Measurements from ENCODE around the gene COTL1.

The COTL1 gene

DNA sequence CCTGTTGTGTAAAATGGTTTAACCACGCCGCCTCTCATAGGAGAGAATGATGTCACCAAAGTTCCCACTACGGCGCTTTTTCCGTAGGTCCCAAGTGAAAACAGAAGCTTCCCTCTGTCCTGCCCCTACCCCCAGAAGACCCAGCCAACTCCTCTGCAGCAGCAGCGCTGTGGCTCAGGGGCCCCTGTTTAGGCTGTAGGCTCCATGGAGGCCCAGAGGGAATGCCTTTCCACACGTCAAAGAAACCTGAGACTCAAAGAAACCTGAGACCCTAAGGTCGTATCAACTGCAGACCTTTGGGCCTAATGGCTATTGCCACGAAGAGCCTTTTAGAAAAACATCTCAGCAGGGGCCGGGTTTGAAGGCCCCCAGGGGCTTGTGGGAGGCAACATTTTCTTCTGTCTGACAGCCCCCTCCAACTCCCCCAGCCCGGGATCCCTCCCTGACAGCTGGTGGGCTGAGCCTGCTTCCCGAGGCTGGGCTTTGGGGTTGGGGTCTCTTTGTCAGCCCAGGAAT, 70.3 kb downstream of the COTL1 start:
- DNase-seq: no peak

DNA sequence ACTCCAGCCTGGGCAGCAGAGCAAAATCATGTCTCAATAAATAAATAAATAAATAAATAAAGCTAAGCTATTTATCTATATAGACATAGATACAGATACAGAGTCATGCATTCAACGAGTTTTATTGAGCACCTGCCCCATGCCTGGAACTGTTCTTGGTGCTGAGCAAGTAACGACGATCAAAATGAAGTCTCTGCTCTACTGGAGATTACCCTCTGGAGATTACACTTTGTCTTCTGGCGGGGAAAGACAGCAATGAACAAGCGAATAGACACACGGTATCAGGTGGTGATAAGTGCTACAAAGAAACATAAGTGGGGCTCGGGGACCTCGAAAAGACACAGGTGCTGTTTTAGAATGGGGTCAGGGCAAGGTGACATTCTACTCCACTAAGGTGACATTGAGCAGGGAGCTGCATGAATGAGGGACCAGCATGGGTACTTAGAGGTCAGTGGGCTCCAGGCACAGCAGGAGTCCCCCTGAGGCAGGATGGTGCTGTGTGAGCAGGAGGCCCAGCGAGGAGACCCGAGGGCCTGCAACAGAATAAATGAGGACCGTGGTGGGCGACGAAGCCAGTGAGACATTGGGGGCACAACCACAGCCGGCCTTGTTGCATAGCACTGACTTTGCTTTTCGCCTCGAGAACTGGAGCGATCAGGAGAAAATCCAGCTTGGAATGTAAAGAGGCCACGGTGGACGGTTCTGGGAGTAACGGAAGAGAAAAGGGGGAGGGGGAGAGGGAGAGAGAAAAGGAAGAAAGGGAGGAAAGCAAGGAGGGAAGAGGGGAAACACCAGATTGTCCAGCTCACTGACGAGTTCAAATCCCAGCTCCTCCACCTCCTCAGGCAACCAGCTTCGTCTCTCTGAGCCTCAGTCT, 71.0 kb downstream of the COTL1 start:
- DNase-seq: no peak

DNA sequence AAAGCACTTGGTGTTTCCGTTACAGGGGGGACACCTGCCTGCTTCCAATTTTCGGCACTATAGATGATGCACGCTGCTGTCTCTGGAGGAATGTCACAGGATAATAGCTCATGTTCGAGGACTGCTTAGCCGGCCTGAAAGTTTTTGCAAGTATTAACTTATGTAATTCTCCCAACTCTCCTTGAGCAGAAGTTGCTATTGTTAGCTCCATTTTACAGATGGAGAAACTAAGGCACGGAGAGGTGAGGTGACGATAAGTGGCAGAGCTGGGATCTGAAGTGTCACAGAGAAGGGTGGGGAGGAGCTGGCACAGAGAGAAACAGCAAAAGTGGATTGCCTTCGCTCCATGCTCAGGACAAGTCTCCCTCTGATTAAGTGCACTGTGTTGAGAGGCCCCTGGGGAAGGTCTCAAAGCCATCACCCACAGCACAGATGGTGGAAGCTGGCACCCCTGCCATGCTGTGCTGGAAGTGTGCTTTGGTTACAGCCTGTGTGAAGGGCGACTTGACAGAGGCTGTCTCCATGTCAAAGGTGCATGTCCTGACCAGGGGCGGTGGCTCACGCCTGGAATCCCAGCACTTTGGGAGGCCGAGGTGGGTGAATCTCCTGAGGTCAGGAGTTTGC, 72.7 kb downstream of the COTL1 start:
- no peak for DNase-seq

DNA sequence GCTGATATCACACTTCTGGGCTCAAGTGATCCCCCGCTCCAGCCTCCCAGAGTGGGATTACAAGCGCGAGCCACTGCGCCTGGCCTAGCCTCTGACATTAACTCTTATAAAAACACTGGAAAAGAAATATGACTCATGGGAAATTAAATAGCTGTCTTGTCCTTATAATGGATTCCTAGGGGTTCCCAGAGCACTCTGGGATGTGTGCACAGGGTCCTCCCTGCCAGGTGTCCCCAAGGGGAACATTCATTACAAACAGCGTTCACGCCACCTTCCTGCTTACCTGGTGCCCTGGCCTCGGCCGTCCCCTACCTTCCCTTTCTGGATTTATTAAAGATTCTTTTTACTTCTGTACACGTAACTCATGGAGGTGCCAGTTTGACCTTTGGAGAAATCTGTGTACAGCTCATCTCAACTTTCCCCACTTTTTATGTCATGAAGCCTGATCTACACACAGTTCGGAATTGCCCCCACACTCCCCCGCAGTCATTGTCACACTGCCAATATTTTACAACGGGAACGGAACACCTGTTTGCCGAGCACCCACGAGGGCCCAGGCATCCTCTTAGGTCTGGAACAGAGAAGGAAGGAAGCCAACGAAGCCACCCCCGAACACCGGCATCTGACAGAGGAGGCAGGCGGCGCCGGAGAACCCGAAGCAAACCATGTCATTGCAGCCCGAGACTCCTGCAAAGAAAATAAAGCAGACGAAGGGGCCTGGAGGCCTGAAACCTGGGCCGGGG, 73.7 kb downstream of the COTL1 start:
- DNase-seq: peak; percentile 19

DNA sequence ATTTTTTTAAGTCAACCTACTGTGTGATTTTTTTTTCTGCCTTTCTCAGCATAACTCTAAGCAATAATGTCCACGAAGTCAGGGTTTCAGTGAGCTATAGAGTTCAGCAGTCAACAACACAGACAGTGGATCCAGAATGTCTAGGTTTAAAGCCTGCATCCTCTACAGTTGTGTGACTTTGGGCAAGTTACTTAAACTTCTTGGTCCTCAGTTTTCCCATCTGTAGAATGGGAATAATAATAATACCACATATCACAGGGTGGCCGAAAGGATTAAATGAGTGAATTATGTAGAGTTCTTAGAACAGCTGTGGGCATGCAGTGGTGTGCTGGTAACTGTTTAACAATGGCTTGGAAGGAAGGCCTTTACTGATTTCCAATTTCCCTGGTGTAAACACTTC, 74.6 kb downstream of the COTL1 start:
- DNase-seq: no peak

DNA sequence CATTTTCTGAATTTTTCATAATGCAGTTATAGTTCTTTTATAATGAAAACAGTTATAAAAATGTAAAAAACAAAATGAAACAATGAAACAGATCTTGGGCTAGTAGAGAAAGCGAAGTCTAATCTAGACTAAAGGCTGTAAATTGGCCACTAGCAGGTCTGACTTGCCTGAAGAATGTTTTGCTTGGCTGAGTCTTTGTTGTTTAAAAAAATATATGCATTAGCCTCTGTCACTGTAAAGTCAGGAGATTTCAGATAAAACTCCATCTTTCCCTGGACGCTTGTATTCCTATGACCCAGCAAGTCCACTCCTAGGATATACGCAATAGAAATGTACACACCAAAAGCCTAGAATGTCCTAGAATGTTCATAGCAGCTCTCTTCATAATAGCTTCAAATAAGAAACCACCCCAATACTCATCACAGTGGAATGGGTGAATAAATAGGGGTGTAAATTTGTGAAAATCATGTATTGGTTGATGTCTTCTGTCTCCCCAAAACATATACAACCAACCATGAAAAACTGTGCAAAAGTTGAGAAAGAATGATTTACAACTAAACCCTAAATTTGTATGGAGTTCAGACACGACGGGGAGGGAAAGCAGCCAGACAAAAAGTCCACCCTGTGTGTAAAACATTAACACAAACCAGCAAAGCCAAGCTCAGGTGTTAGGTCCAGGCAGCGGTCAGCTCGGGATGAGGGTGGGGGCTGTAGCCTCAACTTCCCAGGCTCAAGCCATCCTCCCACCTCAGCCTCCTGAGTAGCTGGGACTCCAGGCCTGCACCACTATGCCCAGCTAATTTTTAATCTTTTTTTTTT, 75.7 kb downstream of the COTL1 start:
- DNase-seq: no peak

DNA sequence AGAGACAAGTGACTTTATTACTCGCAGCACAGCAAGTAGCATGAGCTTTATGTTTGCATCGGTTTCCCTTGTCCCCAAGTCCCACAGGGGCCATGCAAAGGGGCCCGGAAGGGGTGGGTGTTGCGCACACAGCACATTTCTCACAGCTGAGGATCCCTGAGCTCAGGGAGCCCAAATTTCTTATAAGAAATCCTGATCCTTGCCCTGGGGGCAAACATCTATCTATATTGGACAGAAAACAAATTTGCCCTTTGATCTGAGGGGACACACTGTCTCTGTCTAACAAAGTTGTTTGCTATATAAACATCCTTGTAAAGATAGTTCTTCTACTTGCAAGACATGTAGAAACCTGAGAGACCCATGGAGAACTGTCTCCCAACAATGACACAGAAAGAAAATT, 77.7 kb downstream of the COTL1 start:
- DNase-seq: no peak

DNA sequence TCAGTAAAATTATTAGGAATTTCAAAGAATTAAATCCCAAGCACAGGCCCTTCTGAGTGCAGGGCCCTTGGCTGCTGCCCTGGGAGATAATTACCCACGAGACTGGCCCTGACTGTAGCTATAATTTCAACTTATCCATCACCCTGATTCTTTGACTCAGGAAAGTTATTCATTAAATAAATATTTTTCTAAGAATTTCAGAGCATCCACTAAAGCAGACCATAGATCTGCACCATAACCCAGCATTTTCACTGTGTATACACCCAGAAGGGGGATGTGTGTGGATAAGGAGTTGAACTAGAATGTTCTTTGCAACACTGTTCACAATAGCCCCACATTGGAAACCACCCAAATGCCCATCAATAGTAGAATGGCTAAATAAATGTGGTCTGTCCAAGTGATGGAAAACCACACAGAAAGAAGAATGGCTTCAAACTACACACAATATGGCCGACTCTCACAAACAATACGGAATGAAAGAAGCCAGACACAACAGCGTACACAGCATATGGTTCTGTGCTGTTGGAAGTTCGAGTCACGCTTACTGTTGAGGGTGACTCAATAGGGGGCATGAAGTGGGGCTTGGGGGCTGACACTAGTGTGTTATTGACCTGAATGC, 79.5 kb downstream of the COTL1 start:
- no peak for DNase-seq

DNA sequence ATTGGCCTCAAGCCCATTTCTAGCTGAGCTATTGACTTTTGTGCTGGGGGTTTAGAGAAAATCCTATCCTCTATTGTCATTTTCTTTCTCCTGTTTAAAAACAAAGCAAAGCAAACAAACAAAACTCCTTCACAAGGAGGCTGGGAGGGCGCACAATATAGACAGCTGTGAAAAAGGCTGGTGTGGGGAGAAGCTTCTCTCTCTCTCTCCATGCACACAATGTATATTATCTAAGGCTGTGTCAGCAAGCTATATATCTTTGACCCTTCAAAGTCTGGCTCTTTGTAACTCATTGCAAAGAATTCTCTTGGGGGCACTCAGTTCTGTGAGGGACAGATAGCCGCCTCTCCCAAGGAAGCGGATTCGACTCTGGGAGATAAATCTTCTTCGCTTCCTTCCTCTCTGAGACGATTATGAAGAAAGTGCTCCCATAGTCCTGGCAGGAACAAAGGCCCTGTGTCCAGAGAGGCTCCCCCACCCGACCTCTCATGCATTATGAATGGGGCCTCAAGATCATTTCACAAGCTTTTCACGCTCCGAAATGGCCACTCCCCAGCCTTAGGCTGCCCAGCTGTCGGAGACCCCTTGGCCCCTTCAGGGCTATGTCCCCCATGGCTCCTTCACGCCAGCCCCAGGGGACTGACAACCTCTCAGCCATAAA, 80.3 kb downstream of the COTL1 start:
- DNase-seq: no peak

DNA sequence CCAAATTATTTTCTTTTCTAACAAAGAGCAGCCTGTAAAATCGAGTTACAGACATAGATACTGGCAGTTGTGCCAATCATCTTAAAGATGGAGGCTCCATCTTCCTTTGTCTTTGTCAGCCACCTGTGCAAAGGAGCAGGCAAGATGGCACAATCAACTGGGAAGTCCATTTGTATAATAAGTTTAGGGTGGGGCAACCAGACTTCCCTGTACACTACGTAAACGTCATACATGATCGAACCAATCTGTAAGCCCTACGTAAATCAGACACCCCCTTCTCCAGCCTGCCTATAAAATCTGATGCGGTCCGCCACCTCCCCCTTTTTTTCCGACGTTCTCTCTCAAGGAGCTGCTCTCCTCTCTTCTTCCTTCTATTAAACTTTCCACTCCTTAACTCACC, 82.0 kb downstream of the COTL1 start:
- no peak for DNase-seq

DNA sequence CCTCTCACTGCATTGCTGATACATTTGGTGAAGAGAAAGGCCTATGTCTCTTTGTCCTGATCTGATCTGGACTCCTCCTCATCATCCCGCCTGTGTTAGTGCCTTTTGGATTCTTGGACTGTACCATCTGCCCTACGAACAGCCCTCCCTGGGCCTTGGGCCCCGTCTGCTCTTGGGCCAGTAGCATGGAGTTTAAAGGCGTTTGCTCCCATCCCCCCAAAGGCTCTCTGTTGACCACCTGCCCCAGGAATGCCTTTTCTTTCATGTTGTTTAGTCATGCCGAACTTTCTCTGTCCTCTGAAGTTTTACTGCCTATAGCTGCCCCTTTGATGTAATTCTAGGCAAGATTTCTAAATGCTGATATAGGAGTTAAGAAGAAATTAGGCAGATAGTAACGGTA, 82.5 kb downstream of the COTL1 start:
- DNase-seq: no peak

DNA sequence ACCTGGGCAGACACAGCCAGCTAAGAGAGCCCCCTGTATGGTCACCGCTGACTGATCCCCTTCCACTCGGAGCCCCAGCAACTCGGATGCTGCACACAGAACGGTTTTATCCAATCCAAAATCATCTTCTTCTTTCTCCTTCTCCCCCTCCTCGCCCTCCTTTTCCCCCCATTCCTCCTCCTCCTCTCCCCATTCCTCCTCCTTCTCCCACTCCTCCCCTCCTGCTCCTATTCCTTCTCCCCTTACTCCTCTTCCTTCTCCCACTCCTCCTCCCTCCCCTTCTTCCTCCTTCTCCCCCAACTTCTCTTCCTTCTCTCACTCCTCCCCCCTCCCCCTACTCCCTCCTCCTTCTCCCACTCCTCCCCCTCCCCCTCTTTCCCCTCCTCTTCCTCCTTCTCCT, 83.1 kb downstream of the COTL1 start:
- DNase-seq: no peak

DNA sequence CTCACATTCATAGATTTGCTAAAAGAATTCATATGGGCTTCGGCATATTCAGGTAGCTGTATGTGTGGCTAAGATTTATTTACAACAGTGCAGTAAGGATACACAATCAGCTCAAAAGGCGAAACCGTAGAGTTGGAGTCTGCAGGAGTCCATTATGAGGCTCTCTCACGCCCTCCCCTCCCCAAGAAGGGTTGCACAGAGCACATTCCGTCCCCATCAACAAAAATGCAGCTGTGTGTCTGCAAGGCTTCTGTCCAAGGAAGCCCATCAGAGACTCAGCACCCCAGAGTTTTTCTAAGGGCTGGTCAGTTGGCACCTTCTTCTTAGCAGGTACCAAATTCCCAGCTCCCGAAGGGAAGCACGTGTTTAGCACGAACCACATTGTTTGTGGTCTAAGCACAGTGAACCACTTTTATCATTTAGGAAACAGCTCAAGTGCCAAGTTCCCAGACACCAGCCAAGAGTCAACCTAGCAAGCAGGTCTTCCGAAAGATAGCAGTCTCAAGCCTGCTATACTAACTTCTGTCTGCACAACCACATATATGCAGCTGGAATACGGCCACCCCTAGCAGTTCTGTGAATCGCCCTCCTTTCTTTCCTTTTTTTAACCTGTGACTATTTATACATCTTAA, 84.9 kb downstream of the COTL1 start:
- DNase-seq: no peak

DNA sequence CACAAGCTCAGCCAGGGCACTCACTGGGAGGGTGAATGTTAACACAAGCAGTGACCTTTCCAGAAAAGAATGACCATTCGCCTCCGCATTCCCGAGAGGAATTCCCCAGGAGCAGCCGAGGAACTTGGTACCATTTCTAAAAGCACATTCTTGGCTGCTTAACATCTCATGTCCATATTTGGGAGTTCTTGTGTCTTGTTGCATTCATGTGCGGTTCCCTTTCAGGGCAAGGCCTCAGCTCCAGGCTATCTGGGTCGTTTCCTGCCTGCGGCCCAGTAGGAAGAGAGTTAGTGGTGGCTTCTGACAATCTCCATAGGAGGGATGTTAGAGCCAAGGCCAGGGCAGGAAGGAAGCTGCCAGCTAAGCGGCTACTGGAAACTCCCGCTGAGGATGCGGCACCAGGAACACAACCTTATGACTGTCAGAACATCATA, 85.6 kb downstream of the COTL1 start:
- DNase-seq: no peak

DNA sequence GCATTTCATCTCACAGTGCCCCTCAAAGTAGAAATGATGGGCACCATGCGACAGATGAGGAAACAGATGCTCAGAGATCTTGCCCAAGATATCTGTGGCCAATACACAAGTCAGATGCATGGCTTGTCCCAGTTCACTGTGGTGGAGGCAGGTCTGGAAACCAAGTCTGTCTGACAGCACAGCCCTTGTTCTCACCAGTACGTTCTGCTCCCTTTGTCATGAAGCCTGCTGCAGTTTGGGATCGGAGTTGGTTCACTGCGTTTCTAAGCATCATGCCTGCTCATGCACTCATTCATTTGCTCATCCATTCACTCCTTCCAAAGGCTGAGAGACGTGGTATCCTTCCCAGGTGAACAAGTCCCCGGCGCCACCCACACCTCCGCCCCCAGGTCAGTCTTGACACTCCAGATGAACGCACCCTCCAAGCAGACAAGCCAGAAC, 86.2 kb downstream of the COTL1 start:
- no peak for DNase-seq

DNA sequence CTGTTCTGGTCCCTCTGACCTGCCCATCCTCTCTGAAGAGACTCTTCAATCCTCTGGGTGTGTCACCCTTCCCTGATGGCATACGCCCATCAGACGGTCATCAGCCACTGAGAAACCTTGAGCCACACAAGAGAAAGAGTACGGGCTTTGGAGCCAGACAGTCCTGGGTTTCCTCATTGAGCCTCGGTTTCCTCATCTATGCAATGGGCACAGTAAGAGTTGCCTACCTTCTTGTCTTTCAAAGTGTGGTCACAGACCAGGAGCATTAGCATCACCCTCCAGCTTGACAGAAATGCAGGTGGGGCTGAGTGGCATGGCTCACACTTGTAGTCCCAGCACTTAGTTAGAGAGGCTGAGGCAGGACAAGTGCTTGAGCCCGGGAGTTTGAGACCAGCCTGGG, 87.3 kb downstream of the COTL1 start:
- DNase-seq: no peak

DNA sequence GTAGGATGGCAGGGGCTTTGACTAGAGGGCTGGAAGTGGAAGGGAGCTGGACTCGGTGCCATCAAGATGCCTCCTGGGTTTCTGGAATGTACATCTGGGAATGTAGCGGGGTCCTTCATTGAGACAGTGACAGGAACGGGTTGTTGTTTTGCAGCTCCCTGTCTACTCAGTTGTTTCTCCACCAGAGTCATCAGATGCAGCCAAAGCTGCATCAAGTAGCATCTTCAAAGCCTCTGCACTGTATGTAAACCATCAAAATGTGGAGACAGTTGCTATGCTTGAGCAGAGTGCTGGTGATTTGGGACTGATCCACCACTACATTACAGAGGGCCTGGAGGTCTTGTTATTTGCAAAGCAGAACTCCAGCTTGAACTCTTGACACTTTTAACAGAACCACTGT, 88.3 kb downstream of the COTL1 start:
- no peak for DNase-seq

DNA sequence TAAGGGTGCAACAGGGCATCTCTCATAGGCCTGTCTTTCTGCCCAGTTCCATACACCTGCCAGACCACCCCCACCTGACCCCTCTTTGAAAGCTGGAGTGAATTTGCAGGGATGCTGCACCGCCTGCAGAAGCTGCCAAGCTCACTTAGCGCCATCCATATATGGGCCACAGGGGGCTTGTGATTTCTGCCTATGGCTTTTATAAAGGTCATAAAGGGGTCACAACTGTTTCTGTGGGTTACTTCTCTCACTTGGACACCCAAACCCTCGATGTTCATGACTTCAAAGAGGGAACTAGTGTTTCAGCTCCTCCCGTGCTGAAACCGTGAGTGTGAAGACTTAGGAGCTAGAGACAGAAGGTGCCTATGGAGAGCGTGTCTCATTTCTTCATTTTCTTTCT, 89.6 kb downstream of the COTL1 start:
- DNase-seq: no peak

DNA sequence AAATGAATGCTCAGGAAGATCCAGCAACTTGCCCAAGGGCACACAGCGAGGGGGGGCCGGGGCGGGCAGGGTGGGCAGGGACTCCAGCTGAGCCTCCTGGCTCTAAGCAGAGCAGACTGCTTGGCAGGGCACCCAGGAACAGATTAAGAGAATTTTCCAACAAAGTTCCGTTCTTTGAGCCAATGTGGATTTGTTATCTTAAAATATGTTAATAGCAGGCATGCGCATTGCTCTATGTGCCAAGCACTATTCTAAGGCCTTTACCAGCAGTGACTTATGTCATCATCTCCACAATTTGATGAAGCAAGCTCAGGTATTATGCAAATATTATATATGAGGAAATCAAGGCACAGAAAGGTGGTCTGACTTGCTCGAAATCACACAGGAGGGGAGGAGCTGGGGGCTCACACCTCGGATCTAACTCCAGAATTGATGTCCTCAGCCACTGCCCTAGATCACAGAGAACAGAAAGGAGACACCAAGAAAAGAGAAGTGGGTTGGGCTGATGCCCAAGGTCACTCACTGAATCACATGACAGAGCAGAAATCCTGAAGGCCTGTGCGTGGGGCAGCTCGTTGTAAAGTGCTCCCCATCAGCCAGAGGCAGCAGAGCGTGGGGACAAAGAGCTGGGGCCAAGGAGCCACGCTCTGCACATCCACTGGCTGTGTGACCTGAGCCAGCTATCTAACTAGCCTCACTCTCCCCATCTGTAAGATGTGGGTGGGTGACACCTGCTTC, 90.2 kb downstream of the COTL1 start:
- DNase-seq: no peak

DNA sequence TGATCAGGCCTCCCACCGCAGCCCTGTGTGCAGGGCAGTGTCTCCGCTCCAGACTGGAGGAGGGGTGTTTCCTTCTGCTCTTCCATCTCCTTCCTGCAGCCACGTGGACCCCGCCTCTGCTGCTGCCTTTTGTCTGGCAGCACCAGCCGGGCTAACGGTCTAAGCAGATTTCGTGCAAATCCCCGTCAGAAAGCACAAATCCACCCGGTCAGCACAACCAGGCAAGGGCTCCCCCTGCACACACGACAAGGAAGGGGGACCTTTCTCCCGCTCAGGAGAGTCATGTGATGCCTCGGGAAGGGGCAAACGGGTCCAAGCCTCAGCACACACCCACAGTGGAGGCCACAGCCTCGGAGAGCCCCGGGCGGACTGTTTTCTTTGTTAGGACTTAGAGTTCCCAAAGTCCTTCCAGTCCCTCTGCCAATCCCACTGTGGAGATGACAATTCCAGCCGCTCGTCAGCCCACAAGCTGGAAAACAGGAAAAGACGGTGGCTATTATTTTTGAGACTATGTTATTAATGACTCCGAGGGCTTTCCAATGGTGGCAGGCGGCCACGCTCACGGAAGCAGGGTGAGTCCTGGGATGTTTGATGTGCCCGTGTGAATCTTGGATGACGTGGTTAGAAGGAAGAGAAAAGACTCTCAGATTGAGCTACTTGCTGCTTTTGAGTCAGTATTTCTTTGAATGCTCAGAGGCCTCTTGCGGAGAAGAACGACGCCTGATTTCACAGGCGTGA, 90.9 kb downstream of the COTL1 start:
- no peak for DNase-seq
